ENCODE data around the gene NOL4.
A peak's percentile ranks its signal among the peaks of the same experiment; 100 is the strongest.
"Not testable (repeated sequence)": the region's sequence is repeated elsewhere in the genome, so short reads cannot be mapped to it uniquely, and the experiment has no call there.

The NOL4 gene, protein sequence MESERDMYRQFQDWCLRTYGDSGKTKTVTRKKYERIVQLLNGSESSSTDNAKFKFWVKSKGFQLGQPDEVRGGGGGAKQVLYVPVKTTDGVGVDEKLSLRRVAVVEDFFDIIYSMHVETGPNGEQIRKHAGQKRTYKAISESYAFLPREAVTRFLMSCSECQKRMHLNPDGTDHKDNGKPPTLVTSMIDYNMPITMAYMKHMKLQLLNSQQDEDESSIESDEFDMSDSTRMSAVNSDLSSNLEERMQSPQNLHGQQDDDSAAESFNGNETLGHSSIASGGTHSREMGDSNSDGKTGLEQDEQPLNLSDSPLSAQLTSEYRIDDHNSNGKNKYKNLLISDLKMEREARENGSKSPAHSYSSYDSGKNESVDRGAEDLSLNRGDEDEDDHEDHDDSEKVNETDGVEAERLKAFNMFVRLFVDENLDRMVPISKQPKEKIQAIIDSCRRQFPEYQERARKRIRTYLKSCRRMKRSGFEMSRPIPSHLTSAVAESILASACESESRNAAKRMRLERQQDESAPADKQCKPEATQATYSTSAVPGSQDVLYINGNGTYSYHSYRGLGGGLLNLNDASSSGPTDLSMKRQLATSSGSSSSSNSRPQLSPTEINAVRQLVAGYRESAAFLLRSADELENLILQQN

GRCh38 chr18:34224423-34225217 is at the start of gene NOL4:
Gene NOL4, minus strand, starts transcription at chr18:34224913. Its CDS starts 1,660 bp downstream, at chr18:34223253.
- peak; percentile 94 for DNase-seq

GRCh38 chr18:34266029-34266428 is 41.3 kb upstream of the NOL4 start:
- DNase-seq = not testable (repeated sequence)

DNA sequence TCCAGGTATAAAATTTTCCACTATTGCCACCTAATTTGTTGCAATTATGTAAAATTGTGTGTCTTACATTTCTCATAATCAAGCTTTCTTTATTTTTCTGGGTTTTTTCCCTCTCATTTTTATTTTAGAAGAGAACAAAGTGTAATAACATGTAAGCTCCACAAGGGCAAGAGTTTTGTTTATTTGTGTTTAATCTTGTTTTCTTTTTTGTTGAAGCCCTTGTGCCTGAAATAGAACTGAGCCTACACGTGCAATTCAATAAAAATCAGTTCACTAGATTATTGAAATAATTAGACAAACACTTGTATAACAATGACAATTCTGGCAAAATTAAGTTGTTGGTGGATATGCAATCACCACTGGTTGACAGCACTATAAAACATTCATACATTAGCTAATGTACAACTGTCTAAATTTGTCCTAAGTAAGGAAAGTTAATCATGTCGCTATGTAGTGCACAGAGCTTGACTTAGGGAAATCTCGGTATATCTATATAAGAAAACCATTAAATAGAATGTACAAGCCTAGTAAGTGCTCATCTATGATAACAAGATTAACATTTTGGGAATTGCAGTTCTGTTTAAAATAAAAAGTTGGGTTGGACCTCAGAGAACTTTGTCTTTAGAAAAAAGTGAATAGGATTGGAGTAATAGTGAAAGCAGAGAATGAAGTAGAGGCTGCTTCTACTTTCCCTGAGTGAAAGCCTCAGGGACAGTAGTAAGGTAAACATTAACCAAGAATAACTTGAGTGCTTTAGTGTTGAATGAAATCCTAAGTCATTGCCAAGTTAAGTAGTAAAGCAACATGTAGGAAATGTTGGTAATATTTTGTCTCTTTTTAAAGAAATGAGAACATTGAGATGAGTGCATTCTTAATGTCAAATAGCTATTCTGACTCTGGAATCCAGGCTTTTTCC is 37.4 kb upstream of the NOL4 start:
- DNase-seq = no peak

GRCh38 chr18:34258176-34258575 is 33.5 kb upstream of the NOL4 start:
- DNase-seq = no peak

DNA sequence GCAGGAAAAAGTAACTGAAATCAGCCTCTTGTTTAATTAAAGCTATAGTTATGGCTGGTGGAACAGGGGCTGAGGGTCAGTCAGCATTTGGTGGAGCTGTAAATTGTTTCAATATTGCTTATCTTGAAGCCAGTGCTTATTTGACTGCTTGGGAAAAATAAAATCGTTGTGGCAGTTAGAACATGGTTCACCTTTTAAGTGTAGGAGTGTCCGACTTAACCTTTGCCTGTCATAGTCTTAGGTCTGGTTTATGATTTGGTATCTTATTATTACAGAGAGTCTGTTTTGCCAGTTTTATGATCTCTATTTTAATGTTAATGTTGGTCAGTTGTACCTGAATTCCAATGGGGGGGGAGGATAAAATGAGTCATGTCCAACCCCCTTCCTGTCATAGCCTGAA is 27.2 kb upstream of the NOL4 start:
- no peak for DNase-seq

DNA sequence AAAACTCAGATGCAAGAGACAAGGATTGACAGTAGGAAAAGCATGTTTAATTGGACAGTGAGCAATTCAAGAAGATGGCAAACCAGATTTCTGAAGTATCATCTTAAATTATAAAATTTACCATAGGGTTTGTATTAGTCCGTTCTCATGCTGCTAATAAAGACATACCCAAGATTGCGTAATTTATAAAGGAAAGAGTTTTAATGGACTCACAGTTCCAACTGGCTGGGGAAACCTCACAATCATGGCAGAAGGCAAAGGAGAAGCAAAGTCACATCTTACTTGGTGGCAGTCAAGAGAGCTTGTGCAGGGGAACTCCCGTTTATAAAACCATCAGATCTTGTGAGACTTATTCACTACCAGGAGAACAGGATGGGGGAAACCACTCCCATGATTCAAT is 24.0 kb upstream of the NOL4 start:
- DNase-seq = no peak

- no peak for DNase-seq
Observed at GRCh38 chr18:34242739-34243138, 18.0 kb upstream of the NOL4 start.

DNA sequence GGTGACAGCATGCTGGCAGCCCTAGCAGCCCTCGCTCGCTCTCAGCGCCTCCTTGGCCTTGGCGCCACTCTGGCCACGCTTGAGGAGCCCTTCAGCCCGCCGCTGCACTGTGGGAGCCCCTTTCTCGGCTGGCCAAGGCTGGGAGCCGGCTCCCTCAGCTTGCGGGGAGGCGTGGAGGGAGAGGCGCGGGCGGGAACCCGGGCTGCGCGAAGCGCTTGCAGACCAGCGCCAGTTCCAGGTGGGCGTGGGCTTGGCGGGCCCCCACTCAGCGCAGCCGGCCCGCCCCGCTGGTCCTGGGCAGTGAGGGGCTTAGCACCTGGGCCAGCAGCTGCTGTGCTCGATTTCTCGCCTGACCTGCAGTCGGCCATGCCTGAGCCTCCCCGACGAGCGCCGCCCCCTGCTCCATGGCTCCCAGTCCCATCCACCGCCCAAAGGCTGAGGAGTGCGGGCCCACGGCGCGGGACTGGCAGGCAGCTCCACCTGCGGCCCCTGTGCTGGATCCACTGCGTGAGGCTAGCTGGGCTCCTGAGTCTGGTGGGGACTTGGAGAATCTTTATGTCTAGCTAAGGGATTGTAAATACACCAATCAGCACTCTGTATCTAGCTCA is 9.2 kb upstream of the NOL4 start:
- DNase-seq = not testable (repeated sequence)

DNA sequence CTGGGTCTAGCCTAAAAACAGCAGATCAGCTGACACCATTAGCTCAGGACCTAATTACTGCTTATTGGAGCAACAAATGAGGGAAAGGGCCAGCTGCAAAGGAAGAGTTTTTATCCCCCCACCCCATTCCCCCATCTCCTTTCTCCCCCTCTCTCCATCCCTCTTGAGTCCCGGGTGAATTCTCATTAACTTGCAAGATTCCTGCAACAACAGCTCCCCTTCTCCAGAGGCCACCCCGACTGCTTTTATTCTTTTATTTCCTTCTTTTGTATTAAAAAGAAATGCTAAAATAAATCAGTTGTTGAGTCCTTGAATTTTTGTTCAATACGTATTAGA is 473 bp upstream of the NOL4 start:
- no peak for DNase-seq

GRCh38 chr18:34223893-34224422 is 755 bp downstream of the NOL4 start:
- no peak for DNase-seq

DNA sequence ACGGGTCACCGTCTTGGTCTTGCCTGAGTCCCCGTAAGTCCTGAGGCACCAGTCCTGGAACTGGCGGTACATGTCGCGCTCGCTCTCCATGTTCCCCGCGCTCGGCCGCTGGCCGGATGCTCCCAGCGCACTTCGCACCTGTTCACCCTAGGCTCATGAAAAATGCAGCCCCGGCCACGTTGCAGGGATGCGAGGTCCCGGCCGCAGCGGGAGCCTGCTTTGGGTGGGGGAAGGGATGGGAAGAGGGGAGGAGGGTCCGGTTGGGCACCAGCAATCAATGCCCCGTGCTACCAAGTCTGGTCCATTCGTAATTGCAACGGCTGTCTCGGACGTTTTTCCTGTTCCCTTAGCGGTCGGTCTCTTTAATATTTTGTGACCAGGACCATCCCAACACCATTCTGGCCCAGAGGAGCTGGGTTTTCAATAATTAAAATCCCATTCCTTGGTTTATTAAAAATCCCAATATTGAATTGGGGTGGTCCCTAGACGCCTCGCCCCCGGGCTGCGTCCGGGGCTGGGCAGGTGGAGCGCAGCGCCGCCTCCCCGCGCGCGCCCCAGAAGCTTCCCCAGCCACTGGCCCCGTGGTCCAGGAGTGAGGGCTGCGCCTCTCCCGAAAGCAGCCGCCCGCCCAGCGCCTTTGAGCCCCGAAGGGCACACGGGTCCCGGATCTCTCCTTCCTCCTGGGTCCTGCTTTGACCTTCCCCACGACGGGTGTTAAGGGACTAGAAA is 1.4 kb downstream of the NOL4 start:
- DNase-seq = peak; percentile 66 to 80

- peak; percentile 74 to 75 for DNase-seq
Observed at GRCh38 chr18:34222307-34223163, 2.2 kb downstream of the NOL4 start.

DNA sequence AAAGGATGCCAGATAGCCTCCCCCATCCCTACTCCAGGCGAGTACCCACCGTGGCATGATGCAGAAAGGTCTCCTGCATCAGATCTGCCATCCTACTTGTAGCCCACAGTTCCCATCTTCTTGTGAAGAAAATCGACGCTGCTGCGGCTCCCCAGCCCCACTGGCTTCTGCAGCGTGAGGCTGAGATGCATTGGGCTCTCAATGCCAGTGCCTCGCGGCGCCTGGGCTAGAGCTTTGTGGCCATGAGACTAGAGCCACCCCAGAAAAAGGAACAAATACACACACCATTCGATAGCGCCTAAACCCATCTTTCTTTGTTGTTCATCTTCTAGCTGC is 2.8 kb downstream of the NOL4 start:
- peak; percentile 60 to 75 for DNase-seq

GRCh38 chr18:34220081-34220815 is 4.5 kb downstream of the NOL4 start:
- peak in 1 of 2 experiments; percentile 2 for DNase-seq

GRCh38 chr18:34219651-34220050 is 5.1 kb downstream of the NOL4 start:
- peak; percentile 84 to 90 for DNase-seq

GRCh38 chr18:34212511-34212910 is 12.2 kb downstream of the NOL4 start:
- no peak for DNase-seq

GRCh38 chr18:34207344-34207851 is 17.3 kb downstream of the NOL4 start:
- no peak for DNase-seq

DNA sequence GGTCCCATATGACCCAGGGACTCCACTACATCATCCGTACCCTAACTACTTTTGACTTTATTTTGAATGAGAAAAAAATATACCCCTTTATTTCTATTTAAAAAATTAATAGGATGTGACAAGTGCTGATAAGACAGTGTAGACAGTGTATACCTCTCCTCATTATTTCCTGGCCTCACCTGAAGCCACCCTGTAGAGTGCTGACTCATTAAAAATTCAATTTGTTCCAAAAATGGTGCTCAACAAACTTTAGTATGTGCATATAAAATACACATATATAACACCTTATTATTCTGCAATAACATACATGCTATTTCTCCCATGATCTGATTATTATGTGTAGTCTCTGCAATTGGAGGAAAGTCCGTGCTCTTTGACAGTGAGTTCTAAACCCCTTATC is 20.8 kb downstream of the NOL4 start:
- DNase-seq = no peak

DNA sequence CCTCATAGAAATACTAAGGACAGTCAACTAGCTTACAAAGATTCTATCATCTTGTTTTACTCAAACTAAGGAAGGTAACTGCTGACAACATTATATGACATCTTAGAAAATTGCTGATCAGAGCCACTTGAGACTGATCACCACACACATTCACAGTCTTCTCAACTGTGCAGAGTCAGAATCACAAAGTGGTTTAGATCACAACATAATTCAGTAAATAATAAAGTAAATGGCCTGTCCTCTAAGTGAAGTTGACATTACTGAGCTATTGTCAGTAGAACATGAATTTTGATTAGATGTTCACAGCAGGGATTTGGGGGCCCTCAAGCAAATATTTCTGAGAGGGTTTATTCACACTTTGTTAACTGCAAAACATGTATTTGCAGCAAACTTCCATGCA is 28.5 kb downstream of the NOL4 start:
- no peak for DNase-seq

Data from SHP77 (cell line).